Neuronal stem cell (in vitro differentiated cells): ENCODE results near the gene TMOD2.

ENCODE experiments used
- DNase-seq: peaks from one replicate; pipeline ENCODE4 v3.0.0-alpha.2; 2013; ENCODE audit warnings: low spot score
- H2AFZ ChIP-seq: one replicate; pipeline ENCODE4 v1.6.1; 2013; ENCODE audit warnings: mild to moderate bottlenecking, low read length, inconsistent platforms
- H2AK5ac ChIP-seq: 2 replicates; pipeline ENCODE4 v1.6.1; 2013; ENCODE audit warnings: low read depth, mild to moderate bottlenecking, inconsistent platforms, low read length, moderate library complexity, mixed read lengths
- H2BK120ac ChIP-seq: 2 replicates; pipeline ENCODE4 v1.6.1; 2013; ENCODE audit warnings: low read depth, mild to moderate bottlenecking, inconsistent platforms, low read length, moderate library complexity, mixed read lengths
- H2BK12ac ChIP-seq: one replicate; pipeline ENCODE4 v1.6.1; 2013; ENCODE audit warnings: low read length, inconsistent platforms
- H2BK15ac ChIP-seq: 2 replicates; pipeline ENCODE4 v1.6.1; 2013; ENCODE audit warnings: mild to moderate bottlenecking, low read length, inconsistent platforms, mixed read lengths
- H2BK5ac ChIP-seq: one replicate; pipeline ENCODE4 v1.6.1; 2013; ENCODE audit warnings: inconsistent platforms, mild to moderate bottlenecking, low read length, moderate library complexity
- H3K14ac ChIP-seq: one replicate; pipeline ENCODE4 v1.6.1; 2013; ENCODE audit warnings: low read length, inconsistent platforms
- H3K18ac ChIP-seq: 2 replicates; pipeline ENCODE4 v1.6.1; 2013; ENCODE audit warnings: low read length, inconsistent platforms
- H3K23ac ChIP-seq: 2 replicates; pipeline ENCODE4 v1.6.1; 2013; ENCODE audit warnings: low read depth, mild to moderate bottlenecking, mixed read lengths, low read length, inconsistent platforms; ENCODE audit not compliant: poor library complexity
- H3K27ac ChIP-seq: replicated peaks from 3 replicates; pipeline ENCODE4 v1.5.1; 2013; ENCODE audit warnings: low read length, inconsistent platforms
- H3K27me3 ChIP-seq, 3 experiments: 2 replicates each; pipeline ENCODE4 v1.6.1; 2013; ENCODE audit warnings: low read length in 3 of 3, mild to moderate bottlenecking in 2 of 3, inconsistent platforms in 1 of 3, low read depth in 1 of 3, mixed read lengths in 1 of 3, moderate library complexity in 1 of 3; ENCODE audit not compliant: control insufficient read depth in 3 of 3, insufficient read depth in 3 of 3
- H3K36me3 ChIP-seq, 2 donors: replicated peaks in 1 of 2; 2 replicates each; pipeline ENCODE4 v1.6.1; 2013; ENCODE audit warnings: low read length in 2 of 2; ENCODE audit not compliant: control insufficient read depth in 2 of 2, insufficient read depth in 2 of 2
- H3K4ac ChIP-seq: 2 replicates; pipeline ENCODE4 v1.6.1; 2013; ENCODE audit warnings: inconsistent platforms, mild to moderate bottlenecking, low read length, moderate library complexity
- H3K4me1 ChIP-seq, 2 donors: 1 replicate in 1 of 2; 2 replicates in 1 of 2; pipeline ENCODE4 v1.6.1; 2013; ENCODE audit warnings: low read length in 2 of 2, low read depth in 1 of 2; ENCODE audit not compliant: control insufficient read depth in 2 of 2, insufficient read depth in 1 of 2
- H3K4me2 ChIP-seq: one replicate; pipeline ENCODE4 v1.6.1; 2013; ENCODE audit warnings: mild to moderate bottlenecking, low read length, inconsistent platforms; ENCODE audit not compliant: insufficient read depth, poor library complexity, severe bottlenecking
- H3K4me3 ChIP-seq, 2 donors: 2 replicates each; pipeline ENCODE4 v1.5.1; 2013; ENCODE audit warnings: low read length in 2 of 2, mild to moderate bottlenecking in 2 of 2, inconsistent platforms in 1 of 2, moderate library complexity in 1 of 2
- H3K79me1 ChIP-seq: one replicate; pipeline ENCODE4 v1.6.1; 2013; ENCODE audit warnings: low read depth, mild to moderate bottlenecking, inconsistent platforms, low read length, moderate library complexity
- H3K9ac ChIP-seq: one replicate; pipeline ENCODE4 v1.6.1; 2013; ENCODE audit warnings: mild to moderate bottlenecking, low read depth, low read length, inconsistent platforms; ENCODE audit not compliant: poor library complexity
- H3K9me3 ChIP-seq, 2 donors: replicated peaks in 1 of 2; 2 replicates each; pipeline versions ENCODE3 to v1.6.1; 2013; ENCODE audit warnings: low read length in 2 of 2, mild to moderate bottlenecking in 2 of 2, inconsistent platforms in 1 of 2, low read depth in 1 of 2, mixed read lengths in 1 of 2, moderate library complexity in 1 of 2; ENCODE audit not compliant: control insufficient read depth in 2 of 2, insufficient read depth in 1 of 2
- H4K8ac ChIP-seq: one replicate; pipeline ENCODE4 v1.6.1; 2013; ENCODE audit warnings: low read depth, mild to moderate bottlenecking, inconsistent platforms, low read length, moderate library complexity
- H4K91ac ChIP-seq: one replicate; pipeline ENCODE4 v1.6.1; 2013; ENCODE audit warnings: low read length, low read depth, mild to moderate bottlenecking, inconsistent platforms; ENCODE audit not compliant: poor library complexity
- WGBS, 2 donors: extraction: QIAGEN DNeasy Blood & Tissue Kit; methylation state at CpG; one replicate each; pipeline ENCODE4 v1.1.7; 2013; ENCODE audit warnings: missing lambda C conversion rate in 2 of 2, mixed read lengths in 1 of 2; ENCODE audit not compliant: insufficient read length in 2 of 2, insufficient replicate concordance in 1 of 2; ENCODE audit errors: extremely low coverage in 2 of 2; 5-methylcytosine and 5-hydroxymethylcytosine counted together

TMOD2 gene

GRCh38 chr15:51708013-51708412 is 43.4 kb upstream of the TMOD2 start:
- no peak overlapping the region for H2BK15ac ChIP-seq
- H2BK120ac ChIP-seq = no peak overlapping the region
- H3K23ac ChIP-seq = no peak overlapping the region
- no peak overlapping the region for H3K9ac ChIP-seq
- H3K27ac ChIP-seq = no peak overlapping the region
- no peak overlapping the region for H2AFZ ChIP-seq
- no peak overlapping the region for H3K4me3 ChIP-seq
- H3K27me3 ChIP-seq = no peaks in the 10 kb centered on the region
- no peak for DNase-seq
- no peak overlapping the region for H2AK5ac ChIP-seq
- no peaks in the 10 kb centered on the region for H3K36me3 ChIP-seq
- no peak overlapping the region for H3K14ac ChIP-seq
- no peak overlapping the region for H4K8ac ChIP-seq
- H3K4ac ChIP-seq = no peak overlapping the region
- no peaks in the 10 kb centered on the region for H3K9me3 ChIP-seq
- WGBS, 2 donors = no CpG with 5 or more reads among the region's 5 CpGs
- no peak overlapping the region for H3K4me2 ChIP-seq
- H3K79me1 ChIP-seq = no peaks in the 10 kb centered on the region
- no peak overlapping the region for H3K18ac ChIP-seq
- no peak overlapping the region for H2BK12ac ChIP-seq
- no peak overlapping the region for H4K91ac ChIP-seq
- no peaks in the 10 kb centered on the region for H3K4me1 ChIP-seq
- H2BK5ac ChIP-seq = no peak overlapping the region

- no CpG with 5 or more reads among the region's 5 CpGs for WGBS, 2 donors
- H3K23ac ChIP-seq = no peak overlapping the region
- no peak overlapping the region for H2AK5ac ChIP-seq
- no peak for DNase-seq
- H3K9ac ChIP-seq = no peak overlapping the region
- no peak overlapping the region for H3K4me3 ChIP-seq
- no peak overlapping the region for H3K18ac ChIP-seq
- no peak overlapping the region for H2BK120ac ChIP-seq
- no peak overlapping the region for H2BK12ac ChIP-seq
- no peak overlapping the region for H2BK15ac ChIP-seq
- H2BK5ac ChIP-seq = no peak overlapping the region
- no peak overlapping the region for H4K8ac ChIP-seq
- no peak overlapping the region for H3K27ac ChIP-seq
- H2AFZ ChIP-seq = no peak overlapping the region
- H3K27me3 ChIP-seq = no peaks in the 10 kb centered on the region
- H3K9me3 ChIP-seq = no peaks in the 10 kb centered on the region
- H3K4me2 ChIP-seq = no peak overlapping the region
- no peak overlapping the region for H3K14ac ChIP-seq
- H3K79me1 ChIP-seq = no peaks in the 10 kb centered on the region
- H4K91ac ChIP-seq = no peak overlapping the region
- H3K4ac ChIP-seq = no peak overlapping the region
- no peaks in the 10 kb centered on the region for H3K4me1 ChIP-seq
- no peaks in the 10 kb centered on the region for H3K36me3 ChIP-seq
Observed at GRCh38 chr15:51709031-51709430, 42.4 kb upstream of the TMOD2 start.

GRCh38 chr15:51714162-51714561 is 37.2 kb upstream of the TMOD2 start:
- Histone ChIP-seq H3K27me3 (no peaks in the 10 kb centered on the region), H3K9me3 (no peaks in the 10 kb centered on the region), H3K4ac (no peak overlapping the region), H2AK5ac (no peak overlapping the region), H2AFZ (no peak overlapping the region), H2BK5ac (no peak overlapping the region), H3K4me3 (no peak overlapping the region), H3K36me3 (no peaks in the 10 kb centered on the region), H4K8ac (no peak overlapping the region), H3K14ac (no peak overlapping the region), H3K79me1 (no peaks in the 10 kb centered on the region), H3K4me1 (peaks cover 3 to 7% of the 10 kb centered on the region in 2 donors), H3K18ac (no peak overlapping the region), H2BK12ac (no peak overlapping the region), H4K91ac (no peak overlapping the region), H3K4me2 (no peak overlapping the region), H3K27ac (no peak overlapping the region), H2BK15ac (no peak overlapping the region), H2BK120ac (no peak overlapping the region), H3K9ac (no peak overlapping the region), H3K23ac (no peak overlapping the region)
- WGBS, 2 donors = no CpG with 5 or more reads among the region's 1 CpG
- no peak for DNase-seq

GRCh38 chr15:51714911-51715310 is 36.5 kb upstream of the TMOD2 start:
- Histone ChIP-seq H2BK12ac (no peak overlapping the region), H2BK15ac (no peak overlapping the region), H2AK5ac (no peak overlapping the region), H4K91ac (no peak overlapping the region), H3K27me3 (no peaks in the 10 kb centered on the region), H3K23ac (no peak overlapping the region), H3K14ac (no peak overlapping the region), H3K4me3 (no peak overlapping the region), H3K4ac (no peak overlapping the region), H2AFZ (no peak overlapping the region), H3K4me2 (no peak overlapping the region), H3K79me1 (no peaks in the 10 kb centered on the region), H3K4me1 (peaks cover 3 to 7% of the 10 kb centered on the region in 2 donors), H3K27ac (no peak overlapping the region), H3K9ac (no peak overlapping the region), H2BK5ac (no peak overlapping the region), H3K9me3 (no peaks in the 10 kb centered on the region), H3K18ac (no peak overlapping the region), H2BK120ac (no peak overlapping the region), H3K36me3 (no peaks in the 10 kb centered on the region), H4K8ac (no peak overlapping the region)
- no peak for DNase-seq
- WGBS, 2 donors = no CpG with 5 or more reads among the region's 1 CpG
